Measurements from ENCODE around the gene A1CF.

- TF ChIP-seq EP300 (IDR thresholded peaks at IDR 0.05) (no peak), POLR2A (IDR thresholded peaks at IDR 0.05) (no peak)
- TF ChIP-seq, protein P1, sequence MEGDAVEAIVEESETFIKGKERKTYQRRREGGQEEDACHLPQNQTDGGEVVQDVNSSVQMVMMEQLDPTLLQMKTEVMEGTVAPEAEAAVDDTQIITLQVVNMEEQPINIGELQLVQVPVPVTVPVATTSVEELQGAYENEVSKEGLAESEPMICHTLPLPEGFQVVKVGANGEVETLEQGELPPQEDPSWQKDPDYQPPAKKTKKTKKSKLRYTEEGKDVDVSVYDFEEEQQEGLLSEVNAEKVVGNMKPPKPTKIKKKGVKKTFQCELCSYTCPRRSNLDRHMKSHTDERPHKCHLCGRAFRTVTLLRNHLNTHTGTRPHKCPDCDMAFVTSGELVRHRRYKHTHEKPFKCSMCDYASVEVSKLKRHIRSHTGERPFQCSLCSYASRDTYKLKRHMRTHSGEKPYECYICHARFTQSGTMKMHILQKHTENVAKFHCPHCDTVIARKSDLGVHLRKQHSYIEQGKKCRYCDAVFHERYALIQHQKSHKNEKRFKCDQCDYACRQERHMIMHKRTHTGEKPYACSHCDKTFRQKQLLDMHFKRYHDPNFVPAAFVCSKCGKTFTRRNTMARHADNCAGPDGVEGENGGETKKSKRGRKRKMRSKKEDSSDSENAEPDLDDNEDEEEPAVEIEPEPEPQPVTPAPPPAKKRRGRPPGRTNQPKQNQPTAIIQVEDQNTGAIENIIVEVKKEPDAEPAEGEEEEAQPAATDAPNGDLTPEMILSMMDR (IDR thresholded peaks at IDR 0.05): no peak
Measured at GRCh38 chr10:50798297-50798696, 87.1 kb downstream of the A1CF start.

All from ovary (tissue), 3 donors.